HG02981 (cell line): ENCODE measurements around the gene EDARADD.
"Not testable (repeated sequence)": the region's sequence is repeated elsewhere in the genome, so short reads cannot be mapped to it uniquely, and the experiment has no call there.

ENCODE experiments used
- ATAC-seq: cut with Tn5 transposase; IDR thresholded peaks from one replicate; pipeline ENCODE4 v1.9.1; 2021; ENCODE audit warnings: mild to moderate bottlenecking, moderate library complexity; ENCODE audit not compliant: unreplicated experiment

EDARADD gene

GRCh38 chr1:236484310-236484971 is 90.4 kb downstream of the EDARADD start:
- no peak for ATAC-seq

GRCh38 chr1:236486356-236487002 is 92.4 kb downstream of the EDARADD start:
- ATAC-seq = no peak

- not testable (repeated sequence) for ATAC-seq
These were observed 95.1 kb downstream of the EDARADD start for GRCh38 chr1:236489161-236489560.

- ATAC-seq = no peak
These were observed 95.8 kb downstream of the EDARADD start for GRCh38 chr1:236489710-236490377.

GRCh38 chr1:236491469-236492136 is 97.5 kb downstream of the EDARADD start:
- ATAC-seq = no peak

- ATAC-seq = no peak
These were observed 98.3 kb downstream of the EDARADD start for GRCh38 chr1:236492378-236492777.

GRCh38 chr1:236494082-236494481 is 100.0 kb downstream of the EDARADD start:
- ATAC-seq = no peak

GRCh38 chr1:236494586-236495466 is 100.7 kb downstream of the EDARADD start:
- no peak for ATAC-seq

GRCh38 chr1:236495467-236496112 is 101.5 kb downstream of the EDARADD start:
- ATAC-seq = no peak

- ATAC-seq = no peak
These were observed 103.8 kb downstream of the EDARADD start for GRCh38 chr1:236497908-236498307.

- ATAC-seq = no peak
These were observed 107.0 kb downstream of the EDARADD start for GRCh38 chr1:236501093-236501492.

- ATAC-seq = no peak
These were observed 108.5 kb downstream of the EDARADD start for GRCh38 chr1:236502579-236502971.

- no peak for ATAC-seq
These were observed 109.0 kb downstream of the EDARADD start for GRCh38 chr1:236502972-236503639.

- not testable (repeated sequence) for ATAC-seq
These were observed 110.3 kb downstream of the EDARADD start for GRCh38 chr1:236504338-236504737.

- ATAC-seq = no peak
These were observed 113.1 kb downstream of the EDARADD start for GRCh38 chr1:236507022-236507700.

GRCh38 chr1:236508593-236509027 is 114.5 kb downstream of the EDARADD start:
- no peak for ATAC-seq

GRCh38 chr1:236509203-236509602 is 115.1 kb downstream of the EDARADD start:
- ATAC-seq = no peak

- ATAC-seq = no peak
These were observed 115.7 kb downstream of the EDARADD start for GRCh38 chr1:236509647-236510401.
